ENCODE data around the gene PROP1. TPM values are rescaled to one million over a fixed set of nuclear protein-coding genes. Genes with fewer than 3 reads are reported as not detected.

PROP1 gene
- total RNA-seq, 1 donor from 2014 or later, result not detected

DNA sequence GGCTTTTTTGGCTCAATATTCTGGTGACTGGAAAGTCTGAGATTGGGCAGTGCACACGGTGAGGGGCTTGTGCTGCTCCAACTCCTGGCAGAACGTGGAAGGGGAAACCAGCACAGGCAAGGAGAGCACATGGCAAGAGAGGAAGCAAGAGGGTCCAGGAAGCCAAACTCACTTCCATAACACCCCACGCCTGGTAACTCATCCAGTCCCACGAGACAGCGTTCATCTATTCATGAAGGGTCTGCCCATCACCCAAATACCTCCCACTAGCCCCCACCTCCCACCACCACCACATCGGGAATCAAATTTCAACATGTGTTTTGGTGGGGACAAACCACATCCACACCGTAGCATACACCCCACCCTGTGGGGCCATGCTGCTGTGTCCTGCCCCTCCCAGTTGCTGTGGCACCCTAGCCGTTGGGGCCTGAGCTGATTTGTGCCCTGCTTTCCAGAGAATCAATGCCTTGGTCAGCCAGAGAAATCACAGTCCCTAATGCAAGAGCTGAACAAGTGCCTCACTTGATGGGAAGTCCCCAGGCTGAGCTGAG is 27.3 kb downstream of the PROP1 start:
- Histone ChIP-seq H4K20me1 (ENCODE audit: insufficient read depth, low read length) (no peaks in the 10 kb centered on the region), H3K4me1 (ENCODE audit: insufficient read depth, low read length) (no peaks in the 10 kb centered on the region), H3K27me3 (ENCODE audit: insufficient read depth, low read length) (no peaks in the 10 kb centered on the region), H2AFZ (ENCODE audit: low read depth, low read length) (no peak overlapping the region), H3K4me3 (ENCODE audit: insufficient read depth, low read depth, low read length) (no peak overlapping the region), H3K9me3 (ENCODE audit: insufficient read depth, low read depth, low read length) (no peaks in the 10 kb centered on the region), H3K79me2 (ENCODE audit: insufficient read depth, low read length) (no peaks in the 10 kb centered on the region), H3K4me2 (ENCODE audit: low read length) (no peak overlapping the region), H3K9ac (ENCODE audit: low read length) (no peak overlapping the region), H3K27ac (ENCODE audit: low read depth, low read length) (no peak overlapping the region), H3K36me3 (ENCODE audit: insufficient read depth, low read length) (no peaks in the 10 kb centered on the region)
- Mint-ChIP-seq H3K27ac (ENCODE audit: unreplicated experiment) (no peak overlapping the region), H3K27me3 (ENCODE audit: low read depth, unreplicated experiment) (peaks cover 7% of the 10 kb centered on the region), H3K9me3 (ENCODE audit: unreplicated experiment) (peaks cover 6% of the 10 kb centered on the region), H3K4me3 (ENCODE audit: unreplicated experiment) (no peak overlapping the region), H3K4me1 (ENCODE audit: low read depth, unreplicated experiment) (no peaks in the 10 kb centered on the region), H3K36me3 (ENCODE audit: low read depth, unreplicated experiment) (peaks cover 3% of the 10 kb centered on the region)
- no peak for DNase-seq (ENCODE audit: low read depth)
- TF ChIP-seq CTCF (IDR thresholded peaks at IDR 0.05; ENCODE audit: insufficient read depth, low read depth, low read length) (no peak), EZH2 (IDR thresholded peaks at IDR 0.05; ENCODE audit: insufficient read depth, low read length) (no peak)
- FAIRE-seq, result no peak

- no peaks in the 10 kb centered on the region for H4K20me1 ChIP-seq (ENCODE audit: insufficient read depth, low read length)
- no peaks in the 10 kb centered on the region for H3K4me1 ChIP-seq (ENCODE audit: insufficient read depth, low read length)
- no peaks in the 10 kb centered on the region for H3K36me3 ChIP-seq (ENCODE audit: insufficient read depth, low read length)
- no peaks in the 10 kb centered on the region for H3K27me3 ChIP-seq (ENCODE audit: insufficient read depth, low read length)
- H3K9me3 ChIP-seq (ENCODE audit: insufficient read depth, low read depth, low read length), result no peaks in the 10 kb centered on the region
- no peak for TF ChIP-seq CTCF (IDR thresholded peaks at IDR 0.05; ENCODE audit: insufficient read depth, low read depth, low read length)
- TF ChIP-seq EZH2 (IDR thresholded peaks at IDR 0.05; ENCODE audit: insufficient read depth, low read length), result no peak
- no peak overlapping the region for H2AFZ ChIP-seq (ENCODE audit: low read depth, low read length)
- FAIRE-seq, result no peak
- H3K79me2 ChIP-seq (ENCODE audit: insufficient read depth, low read length), result no peaks in the 10 kb centered on the region
- H3K27ac Mint-ChIP-seq (ENCODE audit: unreplicated experiment), result no peak overlapping the region
- no peaks in the 10 kb centered on the region for H3K4me1 Mint-ChIP-seq (ENCODE audit: low read depth, unreplicated experiment)
- no peak for DNase-seq (ENCODE audit: low read depth)
- no peak overlapping the region for H3K4me3 ChIP-seq (ENCODE audit: insufficient read depth, low read depth, low read length)
- peaks cover 6% of the 10 kb centered on the region for H3K9me3 Mint-ChIP-seq (ENCODE audit: unreplicated experiment)
- H3K4me3 Mint-ChIP-seq (ENCODE audit: unreplicated experiment), result no peak overlapping the region
- no peak overlapping the region for H3K27ac ChIP-seq (ENCODE audit: low read depth, low read length)
- H3K4me2 ChIP-seq (ENCODE audit: low read length), result no peak overlapping the region
- H3K36me3 Mint-ChIP-seq (ENCODE audit: low read depth, unreplicated experiment), result peaks cover 3% of the 10 kb centered on the region
- peaks cover 7% of the 10 kb centered on the region for H3K27me3 Mint-ChIP-seq (ENCODE audit: low read depth, unreplicated experiment)
- no peak overlapping the region for H3K9ac ChIP-seq (ENCODE audit: low read length)
Measured at GRCh38 chr5:177967221-177967887, 28.7 kb downstream of the PROP1 start.

DNA sequence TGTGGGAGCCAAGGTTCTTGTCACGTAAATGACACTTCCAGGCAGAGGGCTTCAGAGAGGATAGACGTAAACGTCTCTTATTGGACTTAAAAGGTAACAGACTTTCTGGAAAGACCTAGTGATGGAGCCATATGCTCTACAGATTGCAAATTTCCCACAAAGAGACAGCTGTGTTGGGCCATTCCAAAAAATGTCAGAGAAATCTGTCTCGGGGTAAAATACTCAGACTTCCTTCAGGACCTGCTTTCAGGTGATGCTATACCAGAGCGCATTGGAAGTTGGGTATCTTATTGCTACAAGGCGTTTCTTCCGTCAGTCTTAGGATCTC is 29.2 kb downstream of the PROP1 start:
- FAIRE-seq (no peak), DNase-seq (ENCODE audit: low read depth) (no peak)
- TF ChIP-seq EZH2 (IDR thresholded peaks at IDR 0.05; ENCODE audit: insufficient read depth, low read length) (no peak), CTCF (IDR thresholded peaks at IDR 0.05; ENCODE audit: insufficient read depth, low read depth, low read length) (no peak)
- H3K4me2 ChIP-seq (ENCODE audit: low read length), result no peak overlapping the region
- H3K9me3 Mint-ChIP-seq (ENCODE audit: unreplicated experiment), result peaks cover 6% of the 10 kb centered on the region
- H3K79me2 ChIP-seq (ENCODE audit: insufficient read depth, low read length), result no peaks in the 10 kb centered on the region
- H3K9me3 ChIP-seq (ENCODE audit: insufficient read depth, low read depth, low read length), result no peaks in the 10 kb centered on the region
- H3K36me3 Mint-ChIP-seq (ENCODE audit: low read depth, unreplicated experiment), result peaks cover 3% of the 10 kb centered on the region
- no peak overlapping the region for H3K4me3 Mint-ChIP-seq (ENCODE audit: unreplicated experiment)
- H3K4me1 Mint-ChIP-seq (ENCODE audit: low read depth, unreplicated experiment), result no peaks in the 10 kb centered on the region
- H3K27me3 ChIP-seq (ENCODE audit: insufficient read depth, low read length), result no peaks in the 10 kb centered on the region
- H3K36me3 ChIP-seq (ENCODE audit: insufficient read depth, low read length), result no peaks in the 10 kb centered on the region
- H3K9ac ChIP-seq (ENCODE audit: low read length), result no peak overlapping the region
- no peak overlapping the region for H2AFZ ChIP-seq (ENCODE audit: low read depth, low read length)
- no peak overlapping the region for H3K27ac Mint-ChIP-seq (ENCODE audit: unreplicated experiment)
- no peak overlapping the region for H3K27ac ChIP-seq (ENCODE audit: low read depth, low read length)
- H3K4me1 ChIP-seq (ENCODE audit: insufficient read depth, low read length), result no peaks in the 10 kb centered on the region
- H4K20me1 ChIP-seq (ENCODE audit: insufficient read depth, low read length), result no peaks in the 10 kb centered on the region
- H3K4me3 ChIP-seq (ENCODE audit: insufficient read depth, low read depth, low read length), result no peak overlapping the region
- peaks cover 5% of the 10 kb centered on the region for H3K27me3 Mint-ChIP-seq (ENCODE audit: low read depth, unreplicated experiment)
